Psoas muscle (tissue), 8 donors: ENCODE measurements around the gene SH3BP1. TPM values are rescaled to one million over a fixed set of nuclear protein-coding genes. Genes with fewer than 3 reads are reported as not detected.

Experiments
- ATAC-seq, 4 donors: fragments of 200-7000 bp; cut with Tn5 transposase; one replicate each; pipeline ENCODE4 v1.9.1; 2020; ENCODE audit warnings: moderate library complexity in 3 of 4, mild to moderate bottlenecking in 2 of 4
- DNase-seq, 2 donors: peaks; one replicate each; pipeline ENCODE4 v3.0.0-alpha.2; 2020
- H3K27ac ChIP-seq: fragments of 200-600 bp; one replicate; pipeline ENCODE4 v1.8.0; 2022
- H3K27me3 ChIP-seq, 3 donors: fragments of 200-600 bp in 1 of 3; one replicate each; pipeline versions ENCODE4 v1.6.1 to v1.8.0; 2013 to 2022; ENCODE audit warnings: low read length in 2 of 3, mild to moderate bottlenecking in 2 of 3, moderate library complexity in 1 of 3; ENCODE audit not compliant: insufficient read depth in 3 of 3
- H3K36me3 ChIP-seq, 2 donors: fragments of 200-600 bp in 1 of 2; one replicate each; pipeline versions ENCODE4 v1.6.1 to v1.8.0; 2013 to 2022; ENCODE audit warnings: low read depth in 1 of 2, mild to moderate bottlenecking in 1 of 2, moderate library complexity in 1 of 2; ENCODE audit not compliant: insufficient read depth in 1 of 2
- H3K4me1 ChIP-seq: fragments of 200-600 bp; one replicate; pipeline ENCODE4 v1.8.0; 2022
- H3K4me3 ChIP-seq: fragments of 200-600 bp; one replicate; pipeline ENCODE4 v1.8.0; 2022; ENCODE audit warnings: mild to moderate bottlenecking
- H3K9me3 ChIP-seq: fragments of 200-600 bp; one replicate; pipeline ENCODE4 v1.8.0; 2022
- CTCF ChIP-seq: fragments of 200-600 bp; IDR thresholded peaks from one replicate; pipeline ENCODE4 v1.8.0; 2022; ENCODE audit warnings: antibody characterized with exemption
- WGBS, 3 donors: extraction: QIAGEN DNeasy Blood & Tissue Kit; methylation state at CpG; one replicate each; pipeline versions ENCODE4 v1.1.6 to v1.1.7; 2013; 5-methylcytosine and 5-hydroxymethylcytosine counted together
- intact Hi-C, 2 donors: fragments of 100-400 bp; cut with DNase I; formaldehyde crosslinking; loops; one replicate each; pipeline versions ENCODE4 v1.11.0 to v1.14.2; 2022
- polyA plus RNA-seq, 3 donors: library from polyadenylated mRNA; stranded (reverse); fragments of 200-250 nt; gene quantifications; one replicate each; pipeline ENCODE4 v1.2.3, GENCODE V29; 2013
- total RNA-seq, 4 donors: library from RNA; stranded (reverse); fragmentation: NEBNext Ultra II Directional in 2 of 4; extraction: Animal tissue kit (Norgen Biotek cat#: 25700) in 2 of 4; gene quantifications; one replicate each; pipeline versions ENCODE4 v1.2.1 to v1.2.4, GENCODE V29; 2021 to 2023
- donor health status: healthy with polysubstance abuse.
- donor health status: DM: no; HTN: no; CAD: no; lungs with moderate emphysema.
- donor health status: Bipolar disorder and iron deficiency.
- donor health status: healthy.
- donor health status: DM: yes; HTN: yes; CAD: no.
- donor health status: DM: no; HTN: no; CAD: no.
- donor health status: DM: no; HTN: no; CAD: no.
- donor health status: DM: yes; HTN: yes; CAD: no.

The SH3BP1 gene
- total and polyA plus RNA-seq, 7 donors = 0.20 to 2.4 (median 1.4) TPM

- 42 to 53% (median 49%) methylated on average over 11 of the region's 11 CpGs for WGBS, 3 donors
- H3K36me3 ChIP-seq = peaks cover 0 to 47% of the 10 kb centered on the region in 2 donors
- H3K4me3 ChIP-seq = peak overlapping the region; percentile 33
- ATAC-seq = peak in 2 of 4 donors; percentile 7 to 13
- intact Hi-C loops = no loop called here
- DNase-seq = no peak
- H3K9me3 ChIP-seq = no peaks in the 10 kb centered on the region
- H3K27ac ChIP-seq = peak overlapping the region; percentile 58
- TF ChIP-seq CTCF = no peak
- H3K27me3 ChIP-seq = no peaks in the 10 kb centered on the region
- peaks cover 21% of the 10 kb centered on the region for H3K4me1 ChIP-seq
Measured at GRCh38 chr22:37633089-37633624, 6.3 kb upstream of the SH3BP1 start.

- DNase-seq = peak; percentile 90 to 94
- peak overlapping the region; percentile 58 for H3K27ac ChIP-seq
- 3 to 5% (median 4%) methylated on average over 18 to 24 of the region's 24 CpGs for WGBS, 3 donors
- ATAC-seq = peak; percentile 72 to 83 (median 76)
- H3K27me3 ChIP-seq = no peaks in the 10 kb centered on the region
- intact Hi-C loops = no loop called here
- TF ChIP-seq CTCF = no peak
- H3K9me3 ChIP-seq = no peaks in the 10 kb centered on the region
- peaks cover 21% of the 10 kb centered on the region for H3K4me1 ChIP-seq
- H3K4me3 ChIP-seq = peak overlapping the region; percentile 33
- peaks cover 0 to 40% of the 10 kb centered on the region in 2 donors for H3K36me3 ChIP-seq
Measured at GRCh38 chr22:37633625-37634416, 5.6 kb upstream of the SH3BP1 start.

GRCh38 chr22:37634417-37634924, 5.0 kb upstream of the SH3BP1 start:
- intact Hi-C loops = no loop called here
- Histone ChIP-seq H3K4me3 (no peak overlapping the region), H3K36me3 (peaks cover 0 to 33% of the 10 kb centered on the region in 2 donors), H3K4me1 (peaks cover 21% of the 10 kb centered on the region), H3K9me3 (no peaks in the 10 kb centered on the region), H3K27ac (peak overlapping the region; percentile 58), H3K27me3 (peaks cover 0 to under 1% (median 0%) of the 10 kb centered on the region in 3 donors)
- DNase-seq = peak in 1 of 2 donors; percentile 66
- TF ChIP-seq CTCF = no peak
- WGBS, 3 donors = 33 to 45% (median 36%) methylated on average over 8 of the region's 8 CpGs
- ATAC-seq = peak in 1 of 4 donors; percentile 23

GRCh38 chr22:37635157-37635556, 4.3 kb upstream of the SH3BP1 start:
- Histone ChIP-seq H3K4me3 (no peak overlapping the region), H3K4me1 (peaks cover 21% of the 10 kb centered on the region), H3K36me3 (peaks cover 0 to 28% of the 10 kb centered on the region in 2 donors), H3K9me3 (no peaks in the 10 kb centered on the region), H3K27me3 (peaks cover 0 to 7% (median 0%) of the 10 kb centered on the region in 3 donors), H3K27ac (no peak overlapping the region)
- ATAC-seq (no peak), DNase-seq (no peak)
- 86 to 89% (median 87%) methylated on average over 7 of the region's 7 CpGs for WGBS, 3 donors
- no peak for TF ChIP-seq CTCF
- intact Hi-C loops = no loop called here
